Activated T-cell treated with anti-CD3 and anti-CD28 coated beads, Interleukin-2, amount 50 U/mL, for 4 hours (primary cell): Measurements from ENCODE around the gene GJC3. TPM values are rescaled to one million over a fixed set of nuclear protein-coding genes. Genes with fewer than 3 reads are reported as not detected.

Source experiments
- total RNA-seq, 3 donors: library from RNA; stranded (reverse); gene quantifications; one replicate each; pipeline ENCODE4 v1.2.1, GENCODE V29; 2021

The GJC3 gene
- total RNA-seq, 3 donors from 2014 or later = 0.24 to 0.40 (median 0.29) TPM

Other genes with a start within 250 kb of the GJC3 start
- under 1 TPM in 2 of 3 donors, not detected in 1; 0.20 to 0.63 TPM for gene CYP3A5, start 249.6 kb downstream of the GJC3 start, total RNA-seq
- not detected for gene CYP3A7, start 194.4 kb downstream of the GJC3 start, total RNA-seq
- gene CYP3A4, start 145.4 kb downstream of the GJC3 start, total RNA-seq = under 1 TPM in 2 of 3 donors, not detected in 1; 0.11 to 0.23 TPM
- gene CYP3A43, start 101.6 kb downstream of the GJC3 start, total RNA-seq = not detected
- gene OR2AE1, start 52.6 kb downstream of the GJC3 start, total RNA-seq = under 1 TPM in 1 of 3 donors, not detected in 2; 0.24 TPM
- gene TRIM4, start 10.1 kb downstream of the GJC3 start, total RNA-seq = 10 to 100 TPM; 23.6 to 25.5 (median 23.8) TPM
- gene AZGP1, start 46.4 kb upstream of the GJC3 start, total RNA-seq = under 1 TPM; 0.34 to 0.63 (median 0.46) TPM
- gene ZKSCAN1, start 86.0 kb upstream of the GJC3 start, total RNA-seq = 10 to 100 TPM; 30.9 to 32.8 (median 32.3) TPM
- gene ZSCAN21, start 120.2 kb upstream of the GJC3 start, total RNA-seq = 1 to 10 TPM; 8.5 to 9.9 (median 9.4) TPM
- 10 to 100 TPM; 18.8 to 21.8 (median 21.6) TPM for gene ZNF3, start 152.1 kb upstream of the GJC3 start, total RNA-seq
- gene COPS6, start 159.3 kb upstream of the GJC3 start, total RNA-seq = 100 to 1,000 TPM; 105 to 120 (median 112) TPM
- 100 to 1,000 TPM; 471 to 592 (median 521) TPM for gene MCM7, start 171.8 kb upstream of the GJC3 start, total RNA-seq
- 10 to 100 TPM; 13.4 to 16.0 (median 16.0) TPM for gene AP4M1, start 172.0 kb upstream of the GJC3 start, total RNA-seq
- gene TAF6, start 189.7 kb upstream of the GJC3 start, total RNA-seq = 10 to 100 TPM; 67.3 to 74.2 (median 72.9) TPM
- gene CNPY4, start 190.0 kb upstream of the GJC3 start, total RNA-seq = 1 to 10 TPM; 6.6 to 8.6 (median 7.6) TPM
- 1 to 10 TPM; 3.0 to 4.8 (median 3.2) TPM for gene MBLAC1, start 197.3 kb upstream of the GJC3 start, total RNA-seq
- 100 to 1,000 TPM; 109 to 119 (median 115) TPM for gene LAMTOR4, start 219.3 kb upstream of the GJC3 start, total RNA-seq
- 10 to 100 TPM; 41.9 to 45.6 (median 43.6) TPM for gene TRAPPC14, start 229.1 kb upstream of the GJC3 start, total RNA-seq
- gene GAL3ST4, start 239.0 kb upstream of the GJC3 start, total RNA-seq = 1 to 10 TPM in 1 of 3 donors, under 1 TPM in 2; 0.33 to 1.2 (median 0.40) TPM
- 1 to 10 TPM; 3.5 to 4.2 (median 4.1) TPM for gene GPC2, start 247.8 kb upstream of the GJC3 start, total RNA-seq
- 1 to 10 TPM; 3.3 to 5.8 (median 3.9) TPM for gene STAG3, start 248.3 kb upstream of the GJC3 start, total RNA-seq